Choroid plexus epithelial cell (primary cell): ENCODE data around the gene DNAH9.

ENCODE experiments used
- DNase-seq: peaks from one replicate; pipeline ENCODE4 v3.0.0-alpha.2; 2010; ENCODE audit warnings: low read depth
- H3K4me3 ChIP-seq: 2 replicates; pipeline ENCODE4 v1.5.1; 2011; ENCODE audit warnings: low read depth, mild to moderate bottlenecking, control low read depth, low read length, moderate library complexity
- TF ChIP-seq, protein P1 (sequence below): conservative IDR thresholded peaks from 2 replicates; pipeline ENCODE4 v1.5.1; 2011; ENCODE audit warnings: low read depth, mild to moderate bottlenecking, control low read depth, inconsistent platforms, low read length, moderate library complexity

Gene DNAH9

DNA sequence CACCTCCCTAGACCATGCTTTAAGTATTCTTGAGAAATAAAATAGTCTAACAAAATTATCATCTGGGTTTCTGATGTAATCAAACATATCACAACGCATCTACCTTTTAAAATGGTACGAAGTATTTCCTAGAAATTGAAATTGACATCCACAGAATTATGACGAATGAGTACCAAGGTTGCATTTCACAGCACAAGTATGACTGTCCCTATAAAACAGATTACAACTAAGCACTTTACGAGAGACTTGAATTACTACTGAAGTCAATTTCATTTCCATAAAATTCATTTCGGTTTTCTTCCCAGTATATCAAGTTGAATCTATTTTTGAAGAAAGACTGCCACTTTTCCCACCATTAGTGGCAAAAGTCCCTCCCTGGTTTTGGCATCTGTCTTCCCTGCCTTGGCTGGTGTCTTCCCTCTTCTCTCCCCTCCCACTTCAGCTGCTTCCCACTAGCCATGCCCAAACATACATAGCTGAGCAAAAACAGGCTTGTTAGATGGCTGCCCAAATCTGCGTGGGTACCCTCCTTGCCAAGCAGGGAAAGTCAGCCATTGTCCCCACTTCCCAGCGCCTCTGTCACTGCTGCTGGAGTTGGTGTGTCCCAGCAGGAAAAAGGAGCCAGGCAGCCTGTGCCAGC, 29.2 kb downstream of the DNAH9 start:
- TF ChIP-seq, protein P1, sequence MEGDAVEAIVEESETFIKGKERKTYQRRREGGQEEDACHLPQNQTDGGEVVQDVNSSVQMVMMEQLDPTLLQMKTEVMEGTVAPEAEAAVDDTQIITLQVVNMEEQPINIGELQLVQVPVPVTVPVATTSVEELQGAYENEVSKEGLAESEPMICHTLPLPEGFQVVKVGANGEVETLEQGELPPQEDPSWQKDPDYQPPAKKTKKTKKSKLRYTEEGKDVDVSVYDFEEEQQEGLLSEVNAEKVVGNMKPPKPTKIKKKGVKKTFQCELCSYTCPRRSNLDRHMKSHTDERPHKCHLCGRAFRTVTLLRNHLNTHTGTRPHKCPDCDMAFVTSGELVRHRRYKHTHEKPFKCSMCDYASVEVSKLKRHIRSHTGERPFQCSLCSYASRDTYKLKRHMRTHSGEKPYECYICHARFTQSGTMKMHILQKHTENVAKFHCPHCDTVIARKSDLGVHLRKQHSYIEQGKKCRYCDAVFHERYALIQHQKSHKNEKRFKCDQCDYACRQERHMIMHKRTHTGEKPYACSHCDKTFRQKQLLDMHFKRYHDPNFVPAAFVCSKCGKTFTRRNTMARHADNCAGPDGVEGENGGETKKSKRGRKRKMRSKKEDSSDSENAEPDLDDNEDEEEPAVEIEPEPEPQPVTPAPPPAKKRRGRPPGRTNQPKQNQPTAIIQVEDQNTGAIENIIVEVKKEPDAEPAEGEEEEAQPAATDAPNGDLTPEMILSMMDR, result no peak
- H3K4me3 ChIP-seq, result no peak overlapping the region
- no peak for DNase-seq

DNA sequence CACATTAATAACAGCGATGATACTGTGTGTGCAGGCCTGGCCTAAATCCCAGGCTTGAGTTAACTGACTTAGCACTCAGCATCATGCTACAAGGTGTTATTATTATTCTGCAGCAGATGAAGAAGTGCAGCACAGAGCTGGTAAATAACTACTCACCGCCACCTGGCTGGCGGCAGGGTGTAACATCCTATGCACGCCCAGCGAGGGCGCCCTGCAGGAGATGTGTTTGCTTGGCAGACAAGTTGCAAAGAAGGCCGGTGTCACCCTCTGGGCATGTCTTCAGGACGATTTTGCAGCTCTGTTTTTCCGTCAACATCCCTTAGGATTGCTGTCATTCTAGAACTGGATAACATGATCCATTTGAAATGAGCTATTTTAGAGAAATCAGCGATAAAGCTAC, 30.1 kb downstream of the DNAH9 start:
- no peak overlapping the region for H3K4me3 ChIP-seq
- DNase-seq, result no peak
- TF ChIP-seq, protein P1, result no peak

DNA sequence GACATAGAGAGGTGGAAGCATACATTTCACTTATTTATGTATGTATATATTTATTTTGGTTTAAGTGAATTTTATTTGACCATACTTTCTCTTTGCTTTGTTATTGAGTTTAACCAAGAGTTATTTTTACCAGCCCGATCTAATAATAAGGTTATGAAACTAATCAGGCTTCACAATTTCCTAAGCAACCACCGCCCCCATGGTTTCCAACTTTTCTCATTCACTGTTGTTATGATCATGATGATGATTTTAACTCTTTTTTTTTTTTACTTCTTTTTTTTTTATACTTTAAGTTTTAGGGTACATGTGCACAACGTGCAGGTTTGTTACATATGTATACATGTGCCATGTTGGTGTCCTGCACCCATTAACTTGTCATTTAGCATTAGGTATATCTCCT, 30.6 kb downstream of the DNAH9 start:
- no peak overlapping the region for H3K4me3 ChIP-seq
- TF ChIP-seq, protein P1, result no peak
- DNase-seq, result no peak

DNA sequence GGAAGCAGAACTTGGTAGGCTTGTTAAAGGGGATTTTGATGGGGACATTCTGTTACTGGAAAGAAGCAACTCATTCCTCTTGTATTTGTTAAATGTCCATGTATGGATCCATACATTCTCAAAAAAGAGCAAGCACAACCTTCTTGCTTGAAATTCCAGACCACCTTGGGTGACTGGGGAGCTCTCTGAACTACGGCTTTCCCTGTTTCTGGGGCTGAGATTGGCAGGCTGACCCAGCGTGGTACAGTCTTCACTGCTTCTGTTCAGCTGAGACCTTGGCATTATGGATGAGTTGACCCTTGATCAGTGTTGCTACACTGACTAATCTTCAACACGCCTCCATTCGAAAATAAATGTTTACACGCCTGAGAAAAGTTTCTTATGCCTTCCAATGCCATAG, 38.5 kb downstream of the DNAH9 start:
- H3K4me3 ChIP-seq, result no peak overlapping the region
- no peak for DNase-seq
- TF ChIP-seq, protein P1, result no peak

DNA sequence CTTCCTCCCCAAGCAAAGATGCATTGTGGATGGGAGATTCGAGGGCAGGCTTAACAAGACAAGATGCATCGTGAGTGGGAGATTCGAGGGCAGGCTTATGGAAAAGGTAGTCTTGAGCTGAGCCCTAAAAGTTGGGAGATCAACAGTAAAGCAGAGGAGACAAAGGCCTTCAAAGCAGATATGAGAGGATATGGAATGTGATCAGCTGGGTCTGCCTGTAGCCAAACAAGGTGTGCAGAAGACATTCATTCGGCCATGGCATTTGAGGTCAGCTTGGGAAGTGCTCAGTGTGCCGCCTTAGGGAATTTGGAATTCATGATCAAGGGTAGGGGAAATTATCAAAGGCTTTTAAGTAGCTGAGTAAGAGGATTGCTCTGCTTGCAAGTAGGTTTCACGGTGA, 39.5 kb downstream of the DNAH9 start:
- DNase-seq, result no peak
- H3K4me3 ChIP-seq, result no peak overlapping the region
- TF ChIP-seq, protein P1, result no peak

DNA sequence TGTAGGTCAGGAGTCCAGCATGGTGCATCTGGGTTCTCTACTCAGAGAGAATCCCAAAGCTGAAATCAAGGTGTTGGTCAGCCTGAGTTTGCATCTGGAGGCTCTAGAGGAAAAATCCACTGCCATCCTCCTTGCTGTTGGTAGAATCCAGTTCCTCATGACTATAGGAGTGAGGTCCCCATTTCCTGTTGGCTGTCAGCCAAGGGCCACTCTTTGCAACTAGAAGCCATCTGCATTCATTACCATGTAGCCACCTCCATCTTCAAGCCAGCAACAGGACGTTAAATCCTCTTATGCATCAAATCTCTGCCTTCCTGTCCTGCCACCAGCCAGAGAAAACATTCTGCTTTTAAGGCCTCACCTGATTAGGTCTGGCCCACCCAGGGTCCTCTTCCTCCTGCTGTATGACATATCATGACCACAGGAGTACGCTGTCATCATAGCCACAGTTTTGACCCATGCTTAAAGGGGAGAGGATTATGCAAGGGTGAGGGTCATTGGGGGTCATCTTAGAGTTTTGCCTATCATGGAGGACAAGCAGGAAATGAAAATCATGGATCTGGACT, 40.5 kb downstream of the DNAH9 start:
- TF ChIP-seq, protein P1, result no peak
- no peak overlapping the region for H3K4me3 ChIP-seq
- no peak for DNase-seq
